Measurements from ENCODE around the gene GOLGA2. TPM values are rescaled to one million over a fixed set of nuclear protein-coding genes. Genes with fewer than 3 reads are reported as not detected.

Gene GOLGA2, protein sequence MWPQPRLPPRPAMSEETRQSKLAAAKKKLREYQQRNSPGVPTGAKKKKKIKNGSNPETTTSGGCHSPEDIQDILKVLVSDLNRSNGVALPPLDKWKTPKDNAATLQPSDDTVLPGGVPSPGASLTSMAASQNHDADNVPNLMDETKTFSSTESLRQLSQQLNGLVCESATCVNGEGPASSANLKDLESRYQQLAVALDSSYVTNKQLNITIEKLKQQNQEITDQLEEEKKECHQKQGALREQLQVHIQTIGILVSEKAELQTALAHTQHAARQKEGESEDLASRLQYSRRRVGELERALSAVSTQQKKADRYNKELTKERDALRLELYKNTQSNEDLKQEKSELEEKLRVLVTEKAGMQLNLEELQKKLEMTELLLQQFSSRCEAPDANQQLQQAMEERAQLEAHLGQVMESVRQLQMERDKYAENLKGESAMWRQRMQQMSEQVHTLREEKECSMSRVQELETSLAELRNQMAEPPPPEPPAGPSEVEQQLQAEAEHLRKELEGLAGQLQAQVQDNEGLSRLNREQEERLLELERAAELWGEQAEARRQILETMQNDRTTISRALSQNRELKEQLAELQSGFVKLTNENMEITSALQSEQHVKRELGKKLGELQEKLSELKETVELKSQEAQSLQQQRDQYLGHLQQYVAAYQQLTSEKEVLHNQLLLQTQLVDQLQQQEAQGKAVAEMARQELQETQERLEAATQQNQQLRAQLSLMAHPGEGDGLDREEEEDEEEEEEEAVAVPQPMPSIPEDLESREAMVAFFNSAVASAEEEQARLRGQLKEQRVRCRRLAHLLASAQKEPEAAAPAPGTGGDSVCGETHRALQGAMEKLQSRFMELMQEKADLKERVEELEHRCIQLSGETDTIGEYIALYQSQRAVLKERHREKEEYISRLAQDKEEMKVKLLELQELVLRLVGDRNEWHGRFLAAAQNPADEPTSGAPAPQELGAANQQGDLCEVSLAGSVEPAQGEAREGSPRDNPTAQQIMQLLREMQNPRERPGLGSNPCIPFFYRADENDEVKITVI
- 91.5 and 124 TPM in 2 replicates for total RNA-seq (ENCODE audit: low replicate concordance)
- long read RNA-seq, full-length matches to known transcripts = 6 of 30 reads
- long read RNA-seq, partial matches to known transcripts = 9 of 30 reads
- long read RNA-seq, other reads (novel, unspliced or antisense) = 15 of 30 reads

DNA sequence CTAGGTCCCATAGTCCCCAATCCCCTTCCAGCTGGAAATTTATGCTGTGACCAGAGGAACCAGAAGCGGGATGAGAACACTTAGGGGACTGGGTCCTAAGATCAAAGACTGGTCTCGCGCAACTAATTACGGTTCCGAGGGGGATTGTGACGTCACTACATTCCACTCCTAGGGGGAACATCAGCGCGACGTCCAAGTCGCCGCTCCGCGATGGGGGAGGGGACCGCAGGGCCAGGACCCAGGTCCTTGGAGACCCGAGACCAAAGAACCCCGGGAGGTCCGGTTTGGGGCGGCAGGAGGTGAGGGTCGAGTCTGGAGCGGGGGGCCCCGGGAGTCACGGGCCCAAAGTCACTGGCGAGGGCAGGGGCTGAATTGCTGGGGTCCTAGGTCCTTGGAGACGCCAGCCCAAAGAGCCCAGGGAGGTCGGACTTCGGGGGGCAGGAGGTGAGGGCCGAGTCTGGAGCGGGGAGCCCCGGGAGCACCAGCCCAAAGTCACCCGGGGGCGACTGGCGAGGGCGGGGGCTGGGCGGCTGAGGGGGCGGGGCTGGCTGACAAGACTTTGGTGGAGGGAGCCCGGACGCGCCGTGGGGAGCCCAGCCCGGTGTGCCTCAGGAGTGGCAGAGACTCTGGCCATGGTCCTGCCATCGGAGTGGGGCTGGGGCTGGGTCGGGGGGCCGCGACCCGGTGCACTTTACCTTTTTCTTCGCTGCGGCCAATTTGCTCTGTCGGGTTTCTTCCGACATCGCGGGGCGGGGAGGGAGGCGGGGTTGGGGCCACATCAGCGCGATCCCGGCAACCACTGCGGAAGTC is at the start of gene GOLGA2:
Gene GOLGA2, minus strand, starts transcription at position 810 of the 810 bp plus-strand sequence. Its CDS starts 31 bp downstream, at position 779.
- peaks cover 32% of the 10 kb centered on the region for H3K4me1 Mint-ChIP-seq (ENCODE audit: unreplicated experiment)
- TF ChIP-seq, protein P1, sequence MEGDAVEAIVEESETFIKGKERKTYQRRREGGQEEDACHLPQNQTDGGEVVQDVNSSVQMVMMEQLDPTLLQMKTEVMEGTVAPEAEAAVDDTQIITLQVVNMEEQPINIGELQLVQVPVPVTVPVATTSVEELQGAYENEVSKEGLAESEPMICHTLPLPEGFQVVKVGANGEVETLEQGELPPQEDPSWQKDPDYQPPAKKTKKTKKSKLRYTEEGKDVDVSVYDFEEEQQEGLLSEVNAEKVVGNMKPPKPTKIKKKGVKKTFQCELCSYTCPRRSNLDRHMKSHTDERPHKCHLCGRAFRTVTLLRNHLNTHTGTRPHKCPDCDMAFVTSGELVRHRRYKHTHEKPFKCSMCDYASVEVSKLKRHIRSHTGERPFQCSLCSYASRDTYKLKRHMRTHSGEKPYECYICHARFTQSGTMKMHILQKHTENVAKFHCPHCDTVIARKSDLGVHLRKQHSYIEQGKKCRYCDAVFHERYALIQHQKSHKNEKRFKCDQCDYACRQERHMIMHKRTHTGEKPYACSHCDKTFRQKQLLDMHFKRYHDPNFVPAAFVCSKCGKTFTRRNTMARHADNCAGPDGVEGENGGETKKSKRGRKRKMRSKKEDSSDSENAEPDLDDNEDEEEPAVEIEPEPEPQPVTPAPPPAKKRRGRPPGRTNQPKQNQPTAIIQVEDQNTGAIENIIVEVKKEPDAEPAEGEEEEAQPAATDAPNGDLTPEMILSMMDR (conservative IDR thresholded peaks at IDR 0.05) = no peak

DNA sequence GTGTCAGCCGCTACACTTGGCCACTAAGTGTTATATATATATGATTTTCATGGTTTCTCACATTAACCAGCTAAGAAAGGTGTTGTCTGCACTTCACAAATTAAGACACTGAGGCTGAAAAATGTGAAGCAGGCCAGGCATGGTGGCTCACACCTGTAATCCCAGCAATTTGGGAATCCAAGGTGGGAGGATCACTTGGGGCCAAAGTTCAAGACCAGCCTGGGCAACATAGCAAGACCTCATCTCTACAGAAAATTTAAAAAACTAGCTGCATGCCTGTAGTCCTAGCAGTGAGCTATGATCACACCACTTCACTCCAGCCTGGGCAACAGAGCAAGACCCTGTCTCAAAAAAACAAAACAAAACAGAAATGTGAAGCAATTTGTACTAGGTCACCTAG is 48.6 kb upstream of the GOLGA2 start:
- H3K4me3 Mint-ChIP-seq = peak overlapping the region; percentile 97
- no peak for DNase-seq (ENCODE audit: extremely low spot score, unreplicated experiment)
- TF ChIP-seq, protein P1 (conservative IDR thresholded peaks at IDR 0.05) = no peak
- no peak overlapping the region for H3K27ac Mint-ChIP-seq
- H3K9me3 Mint-ChIP-seq = no peaks in the 10 kb centered on the region
- H3K36me3 Mint-ChIP-seq = peaks cover 7% of the 10 kb centered on the region
- peaks cover 2% of the 10 kb centered on the region for H3K27me3 Mint-ChIP-seq
- peaks cover 4% of the 10 kb centered on the region for H3K4me1 Mint-ChIP-seq (ENCODE audit: unreplicated experiment)

More for the DNA sequence above, at the start of gene GOLGA2:
- Mint-ChIP-seq H3K4me3 (peak within 1 kb of the TSS; percentile 94), H3K27ac (peak within 1 kb of the TSS; percentile 85), H3K27me3 (no peaks in the 10 kb centered on the region), H3K36me3 (peaks cover 12% of the 10 kb centered on the region), H3K9me3 (no peaks in the 10 kb centered on the region)
- DNase-seq (ENCODE audit: extremely low spot score, unreplicated experiment) = no peak

DNA sequence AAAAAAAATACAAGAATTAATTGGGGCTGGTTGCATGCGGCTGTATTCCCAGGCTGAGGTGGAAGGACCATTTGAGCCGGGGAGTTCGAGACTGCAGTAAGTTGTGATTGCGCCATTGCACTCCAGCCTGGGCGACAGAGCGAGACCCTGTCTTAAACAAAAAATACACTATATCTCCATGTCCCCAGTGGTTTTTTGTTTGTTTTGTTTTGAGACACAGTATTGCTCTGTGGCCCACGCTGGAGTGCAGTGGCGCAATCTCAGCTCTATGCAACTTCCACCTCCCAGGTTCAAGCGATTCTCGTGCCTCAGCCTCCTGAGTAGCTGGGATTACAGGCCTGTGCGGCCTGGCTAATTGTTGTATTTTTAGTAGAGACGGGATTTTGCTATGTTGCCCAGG is 48.0 kb upstream of the GOLGA2 start:
- DNase-seq (ENCODE audit: extremely low spot score, unreplicated experiment) = no peak
- Mint-ChIP-seq H3K27me3 (peaks cover 2% of the 10 kb centered on the region), H3K36me3 (peaks cover 7% of the 10 kb centered on the region), H3K9me3 (no peaks in the 10 kb centered on the region), H3K27ac (peak overlapping the region; percentile 98), H3K4me1 (ENCODE audit: unreplicated experiment) (peaks cover 4% of the 10 kb centered on the region), H3K4me3 (peak overlapping the region; percentile 97)
- TF ChIP-seq, protein P1 (conservative IDR thresholded peaks at IDR 0.05) = no peak

DNA sequence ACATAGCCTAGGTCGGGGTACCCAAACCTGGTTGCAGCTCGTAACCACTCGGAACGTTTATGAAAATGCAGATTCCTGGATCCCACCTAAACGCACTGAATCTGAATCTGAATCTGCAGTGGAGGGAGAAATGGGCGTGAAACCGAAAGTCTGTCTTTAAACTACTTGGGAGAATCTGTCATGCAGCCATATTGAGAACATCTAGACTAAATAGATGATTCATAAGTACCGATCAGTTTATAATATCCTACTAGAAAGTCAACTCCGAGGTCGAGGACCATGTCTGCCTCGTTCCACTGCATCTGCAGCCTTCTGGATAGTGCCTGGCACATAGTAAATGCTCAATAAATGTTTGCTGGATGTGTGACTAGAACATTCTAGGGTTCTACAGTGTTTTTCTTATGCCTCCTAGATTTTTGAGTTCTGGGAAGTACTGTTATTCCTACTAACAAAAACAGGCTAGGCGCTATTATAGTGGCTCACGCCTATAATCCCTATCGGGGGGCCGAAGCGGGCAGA is 47.5 kb upstream of the GOLGA2 start:
- peaks cover 2% of the 10 kb centered on the region for H3K27me3 Mint-ChIP-seq
- H3K36me3 Mint-ChIP-seq = peaks cover 7% of the 10 kb centered on the region
- peak overlapping the region; percentile 98 for H3K27ac Mint-ChIP-seq
- H3K4me1 Mint-ChIP-seq (ENCODE audit: unreplicated experiment) = peaks cover 4% of the 10 kb centered on the region
- TF ChIP-seq, protein P1 (conservative IDR thresholded peaks at IDR 0.05) = no peak
- no peaks in the 10 kb centered on the region for H3K9me3 Mint-ChIP-seq
- peak overlapping the region; percentile 97 for H3K4me3 Mint-ChIP-seq
- DNase-seq (ENCODE audit: extremely low spot score, unreplicated experiment) = no peak

All from type B pancreatic cell (in vitro differentiated cells).